HepG2 (cell line): ENCODE data around the gene GPC6. TPM values are rescaled to one million over a fixed set of nuclear protein-coding genes. Genes with fewer than 3 reads are reported as not detected.

Source experiments
- DNMT1 ChIP-seq: sonication (generic); formaldehyde crosslinking; IDR thresholded peaks from 2 replicates; pipeline ENCODE4 v1.5.1; 2020; ENCODE audit warnings: mild to moderate bottlenecking, missing genetic modification reagents
- JUNB ChIP-seq: sonication (generic); formaldehyde crosslinking; IDR thresholded peaks from 2 replicates; pipeline ENCODE4 v1.8.0; 2022; ENCODE audit warnings: missing genetic modification reagents, mild to moderate bottlenecking, borderline replicate concordance
- U2AF1 ChIP-seq: fragments of 200-400 bp; formaldehyde crosslinking; optimal IDR thresholded peaks from 2 replicates; pipeline ENCODE3; 2017; ENCODE audit warnings: mild to moderate bottlenecking, low read depth, low read length
- ZFY ChIP-seq: sonication (generic); formaldehyde crosslinking; IDR thresholded peaks from 2 replicates; pipeline ENCODE4 v1.4.0; 2020; ENCODE audit warnings: missing genetic modification reagents
- ZNF558 ChIP-seq: sonication (generic); formaldehyde crosslinking; IDR thresholded peaks from 2 replicates; pipeline ENCODE4 v1.9.0; 2022; ENCODE audit warnings: mild to moderate bottlenecking, missing genetic modification reagents, borderline replicate concordance
- ZNF562 ChIP-seq: sonication (generic); formaldehyde crosslinking; IDR thresholded peaks from 2 replicates; pipeline ENCODE4 v1.8.0; 2022; ENCODE audit warnings: missing genetic modification reagents, borderline replicate concordance
- ZNF691 ChIP-seq: sonication (generic); formaldehyde crosslinking; IDR thresholded peaks from 2 replicates; pipeline ENCODE4 v1.4.0; 2020; ENCODE audit warnings: missing genetic modification reagents, low read depth, mild to moderate bottlenecking, borderline replicate concordance
- ZNF816 ChIP-seq: sonication (generic); formaldehyde crosslinking; IDR thresholded peaks from 2 replicates; pipeline ENCODE4 v1.8.0; 2022; ENCODE audit warnings: missing genetic modification reagents, mild to moderate bottlenecking, borderline replicate concordance
- polyA plus RNA-seq, 8 experiments: library from polyadenylated mRNA; depleted of rRNA in 3 of 8; stranded (reverse) in 7 of 8; unstranded in 1 of 8; fragments of >200 nt; fragmentation: Illumina TruSeq in 4 of 8; extraction: Trizol in 4 of 8; gene quantifications; 2 replicates each; pipeline versions ENCODE4 v1.2.1 to v1.2.3, GENCODE V29; 2011 to 2016; ENCODE audit warnings: low read depth in 4 of 8, missing spikeins in 1 of 8, mixed read lengths in 1 of 8; ENCODE audit not compliant: insufficient read depth in 1 of 8
- total RNA-seq, 5 experiments: library from RNA; depleted of rRNA; stranded (reverse); fragments of >200 nt; fragmentation: Illumina TruSeq; extraction: Trizol; gene quantifications; 2 replicates each; pipeline ENCODE4 v1.2.3, GENCODE V29; 2016; ENCODE audit warnings: low read depth in 1 of 5
- TF ChIP-seq, protein P1 (sequence below): sonication (generic); formaldehyde crosslinking; IDR thresholded peaks from 2 replicates; pipeline ENCODE4 v1.8.1; 2023; ENCODE audit warnings: mild to moderate bottlenecking, missing genetic modification reagents
- TF ChIP-seq, protein P2 (sequence below): sonication (generic); formaldehyde crosslinking; conservative IDR thresholded peaks from 2 replicates; pipeline ENCODE4 v1.5.0; 2020; ENCODE audit warnings: missing genetic modification reagents

GPC6 gene
- total and polyA plus RNA-seq, 2 of the 13 experiments (the other 11 are each of a cell fraction or from before 2014, with no cell fraction given), result 24.5 to 33.9 TPM

DNA sequence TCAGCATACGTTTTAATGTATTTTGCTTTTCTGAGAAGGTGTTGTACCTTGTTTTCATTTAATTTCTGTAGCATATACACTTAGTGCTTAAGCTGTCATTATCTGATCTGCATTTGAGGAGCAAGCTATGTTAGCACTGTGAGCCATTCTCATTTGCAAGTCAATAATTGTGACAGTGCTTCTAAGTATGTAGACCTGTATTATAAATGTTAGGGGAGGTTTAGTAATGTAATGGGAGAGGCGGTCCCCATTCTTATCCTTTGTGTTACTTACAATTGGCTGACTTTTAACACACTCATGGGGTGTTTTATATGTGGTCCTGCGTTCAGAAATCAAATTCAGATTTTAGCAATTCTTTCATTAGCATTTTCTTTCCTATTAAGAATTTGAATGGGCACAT, 90.2 kb downstream of the GPC6 start (continued):
- TF ChIP-seq ZNF691 (CRISPR knock-in tag) (no peak), JUNB (CRISPR knock-in tag) (no peak), U2AF1 (no peak), ZNF816 (CRISPR knock-in tag) (no peak), DNMT1 (no peak), ZFY (CRISPR knock-in tag) (no peak), ZNF558 (CRISPR knock-in tag) (no peak), ZNF562 (CRISPR knock-in tag) (no peak)
- TF ChIP-seq, protein P1, sequence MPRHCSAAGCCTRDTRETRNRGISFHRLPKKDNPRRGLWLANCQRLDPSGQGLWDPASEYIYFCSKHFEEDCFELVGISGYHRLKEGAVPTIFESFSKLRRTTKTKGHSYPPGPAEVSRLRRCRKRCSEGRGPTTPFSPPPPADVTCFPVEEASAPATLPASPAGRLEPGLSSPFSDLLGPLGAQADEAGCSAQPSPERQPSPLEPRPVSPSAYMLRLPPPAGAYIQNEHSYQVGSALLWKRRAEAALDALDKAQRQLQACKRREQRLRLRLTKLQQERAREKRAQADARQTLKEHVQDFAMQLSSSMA, result no peak
- TF ChIP-seq, protein P2, sequence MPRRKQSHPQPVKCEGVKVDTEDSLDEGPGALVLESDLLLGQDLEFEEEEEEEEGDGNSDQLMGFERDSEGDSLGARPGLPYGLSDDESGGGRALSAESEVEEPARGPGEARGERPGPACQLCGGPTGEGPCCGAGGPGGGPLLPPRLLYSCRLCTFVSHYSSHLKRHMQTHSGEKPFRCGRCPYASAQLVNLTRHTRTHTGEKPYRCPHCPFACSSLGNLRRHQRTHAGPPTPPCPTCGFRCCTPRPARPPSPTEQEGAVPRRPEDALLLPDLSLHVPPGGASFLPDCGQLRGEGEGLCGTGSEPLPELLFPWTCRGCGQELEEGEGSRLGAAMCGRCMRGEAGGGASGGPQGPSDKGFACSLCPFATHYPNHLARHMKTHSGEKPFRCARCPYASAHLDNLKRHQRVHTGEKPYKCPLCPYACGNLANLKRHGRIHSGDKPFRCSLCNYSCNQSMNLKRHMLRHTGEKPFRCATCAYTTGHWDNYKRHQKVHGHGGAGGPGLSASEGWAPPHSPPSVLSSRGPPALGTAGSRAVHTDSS (CRISPR knock-in tag), result no peak
